ENCODE measurements around the gene SERTAD1.
A peak's percentile ranks its signal among the peaks of the same experiment; 100 is the strongest.

SERTAD1 gene

DNA sequence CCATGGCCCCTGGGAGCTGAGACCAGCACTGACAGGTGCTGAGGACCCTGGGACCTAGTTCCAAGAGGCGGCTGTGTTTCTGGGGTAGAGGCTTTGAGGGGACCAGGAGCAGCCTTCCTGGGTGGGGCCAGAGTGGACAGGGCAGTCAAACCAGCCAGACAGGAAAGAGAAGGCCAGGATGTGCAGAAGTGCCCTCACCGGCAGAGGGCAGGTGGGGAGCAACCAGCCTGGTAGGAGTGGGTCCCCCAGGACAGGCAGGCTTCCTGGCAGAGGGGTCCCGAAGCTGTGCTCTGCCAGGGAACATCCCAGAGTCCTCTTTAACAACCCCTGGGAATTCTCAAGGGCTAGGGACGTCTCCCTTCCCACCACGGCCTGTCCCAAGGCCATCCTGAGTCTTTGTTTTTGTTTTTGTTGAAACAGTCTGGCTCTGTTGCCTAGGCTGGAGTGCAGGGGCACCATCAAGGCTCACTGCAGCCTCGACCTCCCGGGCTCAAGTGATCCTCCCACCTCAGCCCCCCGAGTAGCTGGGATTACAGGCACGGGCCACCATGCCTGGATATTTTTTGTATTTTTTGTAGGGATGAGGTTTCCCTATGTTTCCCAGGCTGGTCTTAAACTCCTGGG lies 32.8 kb downstream of the SERTAD1 start:
- no peak for DNase-seq (ENCODE audit: extremely low read depth, low read depth)
- H3K4me3 ChIP-seq (replicated peaks; ENCODE audit: low read depth, low read length) = no peak overlapping the region
- TF ChIP-seq, protein P1, sequence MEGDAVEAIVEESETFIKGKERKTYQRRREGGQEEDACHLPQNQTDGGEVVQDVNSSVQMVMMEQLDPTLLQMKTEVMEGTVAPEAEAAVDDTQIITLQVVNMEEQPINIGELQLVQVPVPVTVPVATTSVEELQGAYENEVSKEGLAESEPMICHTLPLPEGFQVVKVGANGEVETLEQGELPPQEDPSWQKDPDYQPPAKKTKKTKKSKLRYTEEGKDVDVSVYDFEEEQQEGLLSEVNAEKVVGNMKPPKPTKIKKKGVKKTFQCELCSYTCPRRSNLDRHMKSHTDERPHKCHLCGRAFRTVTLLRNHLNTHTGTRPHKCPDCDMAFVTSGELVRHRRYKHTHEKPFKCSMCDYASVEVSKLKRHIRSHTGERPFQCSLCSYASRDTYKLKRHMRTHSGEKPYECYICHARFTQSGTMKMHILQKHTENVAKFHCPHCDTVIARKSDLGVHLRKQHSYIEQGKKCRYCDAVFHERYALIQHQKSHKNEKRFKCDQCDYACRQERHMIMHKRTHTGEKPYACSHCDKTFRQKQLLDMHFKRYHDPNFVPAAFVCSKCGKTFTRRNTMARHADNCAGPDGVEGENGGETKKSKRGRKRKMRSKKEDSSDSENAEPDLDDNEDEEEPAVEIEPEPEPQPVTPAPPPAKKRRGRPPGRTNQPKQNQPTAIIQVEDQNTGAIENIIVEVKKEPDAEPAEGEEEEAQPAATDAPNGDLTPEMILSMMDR (IDR thresholded peaks at IDR 0.05; ENCODE audit: low read depth, low read length, missing control alignments) = peak; percentile 33

DNA sequence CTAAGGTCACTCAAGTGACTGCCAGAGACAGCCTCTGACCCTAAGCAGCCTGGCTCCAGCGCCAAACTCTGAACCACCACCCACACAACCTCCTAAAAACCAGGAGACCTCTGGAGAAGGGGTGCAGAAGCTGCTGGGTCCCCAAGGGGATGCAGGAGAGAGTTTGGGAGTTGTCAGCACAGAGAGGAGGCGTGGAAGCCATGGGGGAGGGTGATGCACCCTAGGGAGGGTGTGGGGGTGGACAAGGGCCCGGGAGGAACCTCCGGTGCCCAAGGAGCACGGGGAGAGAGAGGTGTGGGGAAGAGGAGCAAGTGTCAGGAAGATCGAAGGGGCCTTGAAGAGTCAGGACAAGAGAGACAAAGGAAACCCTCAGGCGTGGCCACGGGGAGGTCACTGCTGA lies 33.7 kb downstream of the SERTAD1 start:
- H3K4me3 ChIP-seq (replicated peaks; ENCODE audit: low read depth, low read length) = no peak overlapping the region
- TF ChIP-seq, protein P1 (IDR thresholded peaks at IDR 0.05; ENCODE audit: low read depth, low read length, missing control alignments) = no peak
- DNase-seq (ENCODE audit: extremely low read depth, low read depth) = no peak

DNA sequence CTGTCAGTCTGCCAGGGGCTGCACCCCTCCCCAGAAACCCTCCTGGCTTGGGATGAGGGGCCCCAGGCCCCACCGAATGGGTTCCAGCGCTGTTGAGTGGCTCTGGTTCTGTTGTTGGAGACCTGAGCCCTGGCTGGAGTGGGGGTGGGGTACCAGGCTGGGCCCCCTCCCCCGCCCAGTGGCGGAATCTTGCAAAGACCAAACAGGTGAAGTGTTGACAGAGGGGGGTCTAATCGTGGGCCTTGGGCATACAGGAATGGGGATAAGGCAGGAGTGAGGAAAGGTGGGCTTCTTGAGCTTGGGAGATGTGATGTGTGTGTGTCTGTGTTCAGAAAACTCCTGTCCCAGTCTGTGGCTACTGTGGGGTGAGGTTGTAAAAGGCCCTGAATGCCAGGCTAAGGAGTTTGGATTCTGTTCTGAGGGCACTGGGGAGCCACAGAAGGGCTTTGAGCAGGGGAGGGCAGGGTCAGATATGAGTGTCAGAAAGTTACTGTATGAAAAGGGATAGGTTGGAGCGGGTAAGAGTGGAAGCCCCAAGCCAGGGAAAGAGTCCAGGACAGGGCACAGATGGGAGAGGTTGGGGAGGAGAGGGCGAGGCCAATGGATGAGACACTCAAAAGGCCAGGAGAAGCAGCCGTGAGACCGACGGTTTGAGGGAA lies 35.6 kb downstream of the SERTAD1 start, which contains the start of gene HIPK4:
TSS of gene HIPK4 (minus strand) at position 98 of the 659 bp plus-strand sequence. CDS start 279 bp downstream, outside the sequence.
- H3K4me3 ChIP-seq (replicated peaks; ENCODE audit: low read depth, low read length) = no peak within 1 kb of the TSS
- TF ChIP-seq, protein P1 (IDR thresholded peaks at IDR 0.05; ENCODE audit: low read depth, low read length, missing control alignments) = no peak
- no peak for DNase-seq (ENCODE audit: extremely low read depth, low read depth)

DNA sequence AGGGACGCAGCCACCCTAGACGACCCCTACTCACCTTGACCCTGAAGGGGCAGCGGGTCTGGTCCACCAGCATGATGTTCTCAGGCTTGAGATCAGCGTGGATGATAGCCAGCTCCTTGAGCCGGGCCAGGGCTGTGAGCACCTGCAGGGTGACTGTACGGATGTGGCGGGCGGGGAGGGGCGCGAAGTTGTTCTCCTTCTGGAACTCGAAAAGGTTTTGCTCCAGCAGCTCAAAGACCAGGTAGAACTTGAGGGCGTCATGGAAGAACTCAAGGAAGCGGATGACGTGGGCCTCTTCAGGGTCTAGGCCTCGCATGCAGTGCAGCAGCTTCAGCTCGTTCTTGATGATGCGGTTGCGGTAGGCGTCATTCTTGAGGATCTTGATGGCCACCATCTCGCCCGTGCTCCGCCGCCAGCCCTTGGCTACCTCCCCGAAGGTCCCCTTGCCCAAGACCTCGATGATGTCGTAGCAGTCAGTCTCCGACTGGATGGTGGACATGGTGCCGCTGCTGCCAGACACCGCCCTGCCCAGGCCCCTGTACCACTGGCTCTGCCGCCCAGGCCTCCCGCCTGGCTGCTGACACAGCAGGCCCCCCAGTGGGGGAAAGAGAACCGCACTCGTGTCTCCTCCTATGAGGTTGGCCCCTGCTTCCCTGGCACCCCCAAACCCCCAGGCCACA lies 36.2 kb downstream of the SERTAD1 start:
- no peak overlapping the region for H3K4me3 ChIP-seq (replicated peaks; ENCODE audit: low read depth, low read length)
- TF ChIP-seq, protein P1 (IDR thresholded peaks at IDR 0.05; ENCODE audit: low read depth, low read length, missing control alignments) = no peak
- no peak for DNase-seq (ENCODE audit: extremely low read depth, low read depth)

DNA sequence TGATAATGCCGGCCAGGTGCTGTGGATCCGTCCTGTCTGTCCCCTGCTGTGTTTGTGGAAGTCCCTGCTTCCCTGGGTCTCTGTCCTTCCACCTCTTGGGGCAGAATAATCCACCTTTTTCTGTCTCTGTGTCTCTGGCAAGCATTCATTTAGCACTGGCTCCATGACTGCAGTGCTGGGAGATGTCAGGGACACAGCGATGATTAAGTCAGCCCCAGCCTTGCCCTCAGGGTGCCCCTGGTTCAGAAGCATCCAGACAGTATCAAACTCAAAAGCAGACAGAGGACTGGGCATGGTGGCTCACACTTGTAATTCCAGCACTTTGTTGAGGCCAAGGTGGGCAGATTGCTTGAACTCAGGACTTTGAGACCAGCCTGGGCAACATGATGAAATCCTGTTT lies 37.3 kb downstream of the SERTAD1 start:
- TF ChIP-seq, protein P1 (IDR thresholded peaks at IDR 0.05; ENCODE audit: low read depth, low read length, missing control alignments) = no peak
- no peak overlapping the region for H3K4me3 ChIP-seq (replicated peaks; ENCODE audit: low read depth, low read length)
- no peak for DNase-seq (ENCODE audit: extremely low read depth, low read depth)

DNA sequence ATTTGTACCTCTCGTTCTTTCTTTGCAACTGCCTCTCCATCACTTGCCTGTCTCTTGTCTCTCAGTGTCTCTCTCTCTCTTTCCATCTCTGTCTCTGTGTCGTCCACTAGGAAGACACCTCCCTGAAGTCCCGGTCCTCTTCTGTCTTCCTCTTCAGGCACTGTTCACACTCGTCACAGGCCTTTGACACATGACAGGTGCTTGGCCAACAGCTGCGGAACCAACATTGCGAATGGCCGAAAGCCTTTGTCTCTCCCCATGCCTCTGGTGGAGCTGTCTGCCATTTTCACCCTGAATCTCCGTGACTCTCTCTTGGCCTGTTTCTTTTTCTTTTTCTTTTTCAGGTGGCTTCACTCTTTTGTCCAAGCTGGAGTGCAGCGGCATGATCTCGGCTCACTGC lies 38.6 kb downstream of the SERTAD1 start:
- no peak for DNase-seq (ENCODE audit: extremely low read depth, low read depth)
- TF ChIP-seq, protein P1 (IDR thresholded peaks at IDR 0.05; ENCODE audit: low read depth, low read length, missing control alignments) = no peak
- no peak overlapping the region for H3K4me3 ChIP-seq (replicated peaks; ENCODE audit: low read depth, low read length)
